H1 (cell line): ENCODE results near the gene ENO4. TPM values are rescaled to one million over a fixed set of nuclear protein-coding genes. Genes with fewer than 3 reads are reported as not detected.
A peak's percentile ranks its signal among the peaks of the same experiment; 100 is the strongest.

Experiments
- CTCF ChIA-PET: fragments of 300-600 bp; sonication (Branson Sonifier 250); formaldehyde crosslinking; loops from one replicate; lab custom pipeline; 2021; ENCODE audit not compliant: partially characterized antibody; lab: Charles Lee
- POLR2A ChIA-PET: fragments of 300-600 bp; sonication (Branson Sonifier 250); formaldehyde crosslinking; loops from one replicate; lab custom pipeline; 2021; ENCODE audit warnings: inconsistent platforms; ENCODE audit not compliant: partially characterized antibody; lab: Charles Lee
- DNase-seq, 2 experiments: peaks; one replicate each; pipeline versions ENCODE4 v3.0.0 to v3.0.0-alpha.2; 2010 to 2022; ENCODE audit warnings: low spot score in 2 of 2, low read depth in 1 of 2, mixed read lengths in 1 of 2
- FAIRE-seq: peaks from 2 replicates; lab custom pipeline; 2011; peaks lifted over from hg19 to GRCh38; lab: Jason Lieb, UNC
- H2AFZ ChIP-seq: 2 replicates; pipeline ENCODE4 v1.8.1; 2012; ENCODE audit warnings: low read length, inconsistent platforms
- H2AK5ac ChIP-seq: 2 replicates; pipeline ENCODE4 v1.6.1; 2013; ENCODE audit warnings: low read depth, low read length
- H2BK120ac ChIP-seq: replicated peaks from 2 replicates; pipeline ENCODE3; 2013; ENCODE audit warnings: low read depth, low read length, inconsistent platforms
- H2BK12ac ChIP-seq: 2 replicates; pipeline ENCODE4 v1.6.1; 2013; ENCODE audit warnings: low read depth, low read length
- H2BK15ac ChIP-seq: 2 replicates; pipeline ENCODE4 v1.6.1; 2013; ENCODE audit warnings: low read length
- H2BK20ac ChIP-seq: 2 replicates; pipeline ENCODE4 v1.6.1; 2013; ENCODE audit warnings: low read length
- H2BK5ac ChIP-seq: 2 replicates; pipeline ENCODE4 v1.6.1; 2013; ENCODE audit warnings: low read depth, low read length
- H3K14ac ChIP-seq: 2 replicates; pipeline ENCODE4 v1.6.1; 2013; ENCODE audit warnings: inconsistent platforms; ENCODE audit not compliant: insufficient read length
- H3K18ac ChIP-seq: 2 replicates; pipeline ENCODE4 v1.6.1; 2013; ENCODE audit warnings: low read length; ENCODE audit errors: extremely low read depth
- H3K23ac ChIP-seq: 2 replicates; pipeline ENCODE4 v1.6.1; 2013; ENCODE audit warnings: inconsistent platforms; ENCODE audit not compliant: insufficient read length
- H3K23me2 ChIP-seq: 2 replicates; pipeline ENCODE4 v1.6.1; 2013; ENCODE audit warnings: low read depth, low read length
- H3K27ac ChIP-seq: 2 replicates; pipeline ENCODE4 v1.6.1; 2011; ENCODE audit warnings: low read depth, low read length, inconsistent platforms
- H3K27me3 ChIP-seq, 4 experiments: replicated peaks in 1 of 4; 1 replicate in 1 of 4; 2 replicates in 3 of 4; pipeline versions ENCODE4 v1.6.1 to v1.8.1; 2011 to 2013; ENCODE audit warnings: low read length in 3 of 4, mild to moderate bottlenecking in 3 of 4, inconsistent platforms in 2 of 4, mixed read lengths in 2 of 4, moderate library complexity in 1 of 4; ENCODE audit not compliant: control insufficient read depth in 3 of 4, insufficient read depth in 3 of 4; ENCODE audit errors: extremely low read depth in 1 of 4
- H3K36me3 ChIP-seq, 4 experiments: 2 replicates each; pipeline versions ENCODE4 v1.6.1 to v1.8.1; 2011 to 2013; ENCODE audit warnings: mild to moderate bottlenecking in 4 of 4, low read length in 3 of 4, moderate library complexity in 2 of 4, control low read depth in 1 of 4, inconsistent platforms in 1 of 4; ENCODE audit not compliant: insufficient read depth in 4 of 4, control insufficient read depth in 2 of 4
- H3K4ac ChIP-seq: replicated peaks from 2 replicates; pipeline ENCODE3; 2013; ENCODE audit warnings: low read length, low read depth, mixed read lengths, inconsistent platforms; ENCODE audit not compliant: insufficient read length
- H3K4me1 ChIP-seq, 4 experiments: replicated peaks in 1 of 4; 1 replicate in 1 of 4; 2 replicates in 3 of 4; pipeline versions ENCODE4 v1.6.1 to v1.8.1; 2011 to 2013; ENCODE audit warnings: low read length in 3 of 4, inconsistent platforms in 2 of 4, mixed read lengths in 1 of 4; ENCODE audit not compliant: insufficient read depth in 4 of 4, control insufficient read depth in 3 of 4
- H3K4me2 ChIP-seq, 2 experiments: 2 replicates each; pipeline versions ENCODE4 v1.6.1 to v1.8.1; 2011 to 2013; ENCODE audit warnings: low read depth in 2 of 2, low read length in 2 of 2, control low read depth in 1 of 2, inconsistent platforms in 1 of 2, mild to moderate bottlenecking in 1 of 2; ENCODE audit not compliant: insufficient read depth in 1 of 2
- H3K4me3 ChIP-seq, 4 experiments: fragments of 200-600, 300-600 bp in 1 of 4; sonication (generic), shearing (Covaris generic), sonication (Bioruptor Twin) in 1 of 4; 2 replicates each; pipeline versions ENCODE4 v1.5.1 to v1.8.1; 2011 to 2016; ENCODE audit warnings: low read length in 4 of 4, low read depth in 3 of 4, control low read depth in 2 of 4, inconsistent platforms in 2 of 4, mild to moderate bottlenecking in 2 of 4, mixed read lengths in 1 of 4, moderate library complexity in 1 of 4; ENCODE audit not compliant: insufficient read depth in 2 of 4; ENCODE audit errors: extremely low read depth in 1 of 4
- H3K56ac ChIP-seq: replicated peaks from 2 replicates; pipeline ENCODE3; 2013; ENCODE audit warnings: low read depth, mild to moderate bottlenecking, mixed read lengths, low read length, inconsistent platforms; ENCODE audit not compliant: insufficient read length
- H3K79me1 ChIP-seq: 2 replicates; pipeline ENCODE4 v1.6.1; 2013; ENCODE audit warnings: low read depth, low read length, control low read depth
- H3K79me2 ChIP-seq, 2 experiments: 2 replicates each; pipeline versions ENCODE4 v1.6.1 to v1.8.1; 2012 to 2013; ENCODE audit warnings: low read length in 2 of 2, mild to moderate bottlenecking in 2 of 2, inconsistent platforms in 1 of 2; ENCODE audit not compliant: insufficient read depth in 2 of 2, control insufficient read depth in 1 of 2
- H3K9ac ChIP-seq, 4 experiments: replicated peaks in 1 of 4; 1 replicate in 1 of 4; 2 replicates in 3 of 4; pipeline versions ENCODE4 v1.6.1 to v1.8.1; 2011 to 2013; ENCODE audit warnings: low read depth in 3 of 4, low read length in 3 of 4, control low read depth in 2 of 4, mild to moderate bottlenecking in 2 of 4, moderate library complexity in 2 of 4, inconsistent platforms in 1 of 4; ENCODE audit errors: extremely low read depth in 1 of 4
- H3K9me3 ChIP-seq, 2 experiments: 2 replicates each; pipeline versions ENCODE4 v1.6.1 to v1.8.1; 2012 to 2013; ENCODE audit warnings: mild to moderate bottlenecking in 2 of 2, moderate library complexity in 2 of 2, control low read depth in 1 of 2, inconsistent platforms in 1 of 2, low read depth in 1 of 2, low read length in 1 of 2, mixed read lengths in 1 of 2; ENCODE audit not compliant: insufficient read depth in 2 of 2
- H4K20me1 ChIP-seq, 2 experiments: replicated peaks in 1 of 2; 2 replicates each; pipeline versions ENCODE3 to v1.8.1; 2011 to 2013; ENCODE audit warnings: inconsistent platforms in 2 of 2, low read length in 2 of 2, mild to moderate bottlenecking in 1 of 2; ENCODE audit not compliant: insufficient read depth in 2 of 2, control insufficient read depth in 1 of 2
- H4K5ac ChIP-seq: 2 replicates; pipeline ENCODE4 v1.6.1; 2013; ENCODE audit warnings: low read length, low read depth, mixed read lengths, inconsistent platforms; ENCODE audit not compliant: insufficient read length
- H4K8ac ChIP-seq: 2 replicates; pipeline ENCODE4 v1.8.0; 2013; ENCODE audit warnings: mild to moderate bottlenecking, moderate library complexity, low read length, inconsistent platforms; ENCODE audit not compliant: insufficient read depth; ENCODE audit errors: extremely low read depth
- H4K91ac ChIP-seq: replicated peaks from 2 replicates; pipeline ENCODE3; 2013; ENCODE audit warnings: low read length, mixed read lengths, inconsistent platforms; ENCODE audit not compliant: insufficient read length
- CBX8 ChIP-seq: fragments of 300-800, 300-1000 bp; sonication (generic); IDR thresholded peaks from 2 replicates; pipeline ENCODE4 v1.7.1; 2016; ENCODE audit warnings: low read depth, low read length, borderline replicate concordance
- HDAC6 ChIP-seq: IDR thresholded peaks from one replicate; pipeline ENCODE4 v1.7.1; 2012; ENCODE audit warnings: low read depth, mild to moderate bottlenecking, inconsistent platforms, low read length, moderate library complexity
- KDM1A ChIP-seq: fragments of 200-600, 300-600 bp; sonication (generic); IDR thresholded peaks from 2 replicates; pipeline ENCODE4 v1.7.1; 2016; ENCODE audit warnings: mild to moderate bottlenecking, low read length, borderline replicate concordance
- WGBS, 2 experiments: shearing (Covaris generic) in 1 of 2; methylation state at CpG; one replicate each; pipeline versions ENCODE4 v1.1.6 to v1.1.7; 2013 to 2015; ENCODE audit warnings: low lambda C conversion rate in 2 of 2, mixed read lengths in 2 of 2, inconsistent platforms in 1 of 2, low coverage in 1 of 2, missing lambda C conversion rate in 1 of 2; ENCODE audit not compliant: insufficient replicate concordance in 2 of 2, insufficient coverage in 1 of 2, insufficient read length in 1 of 2; ENCODE audit errors: extremely low coverage in 1 of 2, missing lambda C conversion rate in 1 of 2; 5-methylcytosine and 5-hydroxymethylcytosine counted together
- polyA plus RNA-seq, 7 experiments: library from polyadenylated mRNA; depleted of rRNA in 3 of 7; stranded (reverse) in 5 of 7; unstranded in 2 of 7; fragments of >200 nt in 5 of 7; fragments of 200-250 nt in 2 of 7; gene quantifications; 1 replicate in 5 of 7; 2 replicates in 1 of 7; 4 replicates in 1 of 7; pipeline versions ENCODE4 v1.2.1 to v1.2.3, GENCODE V29; 2011 to 2013; ENCODE audit warnings: missing spikeins in 2 of 7, mixed read lengths in 2 of 7
- total RNA-seq: library from RNA; stranded (reverse); fragmentation: NEBNext Ultra II Directional; extraction: Animal tissue kit (Norgen Biotek cat#: 25700); gene quantifications from 2 replicates; pipeline ENCODE4 v1.2.1, GENCODE V29; 2021

ENO4 gene
- total and polyA plus RNA-seq, 2 of the 8 experiments (the other 6 are each of a cell fraction or from before 2014, with no cell fraction given): 0.77 TPM; not detected in 1

GRCh38 chr10:116815641-116816415 is 33.5 kb upstream of the ENO4 start:
- Histone ChIP-seq H3K79me2 (no peaks in the 10 kb centered on the region), H4K8ac (no peak overlapping the region), H3K23me2 (no peaks in the 10 kb centered on the region), H3K23ac (no peak overlapping the region), H2AK5ac (no peak overlapping the region), H3K4ac (peak overlapping the region; percentile 32), H4K20me1 (no peaks in the 10 kb centered on the region), H3K4me2 (no peak overlapping the region), H3K56ac (no peak overlapping the region), H3K4me3 (no peak overlapping the region), H2BK20ac (0 out of 2 replicates have a peak overlapping the region, but pooled peaks have one; percentile 48), H3K9ac (no peak overlapping the region), H2BK15ac (peak overlapping the region; percentile 72; the same call in 1 of the 2 replicates), H2AFZ (no peak overlapping the region), H3K27ac (no peak overlapping the region), H3K4me1 (peaks cover 0 to 4% (median under 1%) of the 10 kb centered on the region in 4 experiments; a peak in 2 of 7 replicates), H3K18ac (no peak overlapping the region), H4K91ac (no peak overlapping the region), H2BK120ac (no peak overlapping the region), H3K27me3 (no peaks in the 10 kb centered on the region), H3K9me3 (no peaks in the 10 kb centered on the region), H2BK5ac (no peak overlapping the region), H4K5ac (no peak overlapping the region), H3K79me1 (no peaks in the 10 kb centered on the region), H3K14ac (no peak overlapping the region), H3K36me3 (no peaks in the 10 kb centered on the region), H2BK12ac (no peak overlapping the region)
- FAIRE-seq: no peak
- DNase-seq: no peak
- ChIA-PET CTCF (interaction anchor here (0.6 to 3.6 kb wide), 12 partner anchors 9 to 359 kb away, joined by 3 to 23 read pairs (median 4); no protein-coding TSS in a partner anchor), POLR2A (interaction anchor here (1.0 to 1.6 kb wide), 2 partner anchors 11 to 33 kb away, joined by 3 to 4 read pairs; partner anchors contain the start of gene ENO4)
- TF ChIP-seq CBX8: no peak
- TF ChIP-seq KDM1A: no peak
- no peak for TF ChIP-seq HDAC6
- WGBS, 2 experiments: 93% methylated on average over 18 of the region's 18 CpGs; no CpG with 5 or more reads in 1 of the 2 experiments
